Activated CD4-positive, alpha-beta T cell treated with anti-CD3 and anti-CD28 coated beads for 1 hour (primary cell): Measurements from ENCODE around the gene CORT.
A peak's percentile ranks its signal among the peaks of the same experiment; 100 is the strongest.

Experiments used
- DNase-seq: peaks from one replicate; pipeline ENCODE4 v3.0.0-alpha.2; 2020

Gene CORT

GRCh38 chr1:10479296-10479695 lies 29.5 kb downstream of the CORT start:
- DNase-seq: no peak

DNA sequence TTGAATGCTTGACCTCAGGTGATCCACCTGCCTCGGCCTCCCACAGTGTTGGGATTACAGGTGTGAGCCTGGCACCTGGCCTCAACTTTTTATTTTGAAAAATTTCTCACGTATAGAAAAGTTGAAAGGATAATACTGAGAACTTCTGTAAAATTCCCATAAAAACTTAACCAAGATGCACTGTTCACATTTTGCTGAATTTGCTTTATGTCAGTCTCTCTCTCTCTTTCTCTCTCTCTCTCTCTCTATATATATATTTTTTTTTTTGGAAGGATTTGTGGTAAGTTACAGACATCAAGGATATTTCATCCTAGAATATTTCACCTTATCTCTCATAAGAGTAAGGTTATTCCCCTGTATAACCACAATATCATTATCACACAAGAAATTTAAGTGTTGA lies 30.8 kb downstream of the CORT start:
- DNase-seq: no peak

DNA sequence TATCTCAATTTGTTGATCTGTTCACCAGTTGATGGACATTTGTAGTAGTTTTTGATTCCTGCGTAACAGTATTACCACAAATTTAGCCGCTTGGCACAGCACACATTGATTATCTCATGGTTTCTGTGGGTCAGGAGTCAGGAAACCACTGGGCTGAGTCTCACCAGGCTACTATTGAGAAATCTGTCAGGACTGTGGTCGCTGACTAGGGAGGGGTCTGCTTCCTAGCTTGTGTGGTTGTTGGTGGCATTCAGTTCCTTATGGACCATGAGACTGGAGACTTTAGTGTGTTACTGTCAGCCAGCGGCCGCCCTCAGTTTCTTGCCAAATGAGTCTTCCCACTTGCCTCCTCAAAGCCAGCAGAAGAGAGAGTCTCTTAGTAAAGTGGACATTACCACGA lies 34.7 kb downstream of the CORT start:
- no peak for DNase-seq

DNA sequence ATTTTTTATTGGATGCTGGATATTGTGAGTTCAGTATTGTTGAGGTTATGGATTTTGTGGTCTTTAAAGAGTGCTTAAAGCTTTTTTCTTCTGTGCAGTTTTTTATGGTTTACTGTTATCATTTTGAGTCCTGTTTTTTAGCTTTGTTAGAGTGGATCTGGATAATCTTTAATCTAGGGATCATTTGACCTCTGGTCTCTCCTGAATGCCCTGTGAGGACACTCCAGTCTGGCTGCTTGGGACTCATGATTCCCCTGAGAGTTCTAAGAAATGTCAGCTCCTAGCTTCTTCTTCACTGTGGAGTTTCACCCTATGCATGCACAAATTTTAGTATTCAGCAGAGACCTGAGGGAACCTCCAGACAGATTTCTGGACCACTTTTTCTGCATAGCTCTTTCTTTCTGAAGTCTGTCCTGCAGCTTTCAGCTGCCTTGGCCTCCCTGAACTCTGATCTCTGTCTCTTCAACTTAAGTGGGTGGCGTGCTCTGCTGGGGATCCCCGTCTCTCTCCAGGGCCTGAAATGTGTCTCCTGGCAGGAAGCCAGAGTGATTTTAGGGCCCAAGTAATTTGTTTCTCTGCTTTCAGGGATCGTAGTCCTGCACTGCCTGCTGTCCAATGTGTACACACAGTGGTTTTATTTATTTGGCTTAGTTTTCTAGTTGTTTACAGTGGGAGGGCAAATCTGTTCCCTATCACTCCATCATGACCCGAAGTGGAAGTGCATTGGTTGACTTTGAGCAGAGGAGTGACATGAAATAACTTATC lies 39.6 kb downstream of the CORT start:
- no peak for DNase-seq

GRCh38 chr1:10490286-10490970 lies 40.6 kb downstream of the CORT start:
- no peak for DNase-seq

- no peak for DNase-seq
These were observed 44.6 kb downstream of the CORT start for GRCh38 chr1:10494418-10494753.

- peak; percentile 72 for DNase-seq
These were observed 45.1 kb downstream of the CORT start for GRCh38 chr1:10494754-10495474.

GRCh38 chr1:10495475-10495817 lies 45.6 kb downstream of the CORT start:
- DNase-seq: no peak

DNA sequence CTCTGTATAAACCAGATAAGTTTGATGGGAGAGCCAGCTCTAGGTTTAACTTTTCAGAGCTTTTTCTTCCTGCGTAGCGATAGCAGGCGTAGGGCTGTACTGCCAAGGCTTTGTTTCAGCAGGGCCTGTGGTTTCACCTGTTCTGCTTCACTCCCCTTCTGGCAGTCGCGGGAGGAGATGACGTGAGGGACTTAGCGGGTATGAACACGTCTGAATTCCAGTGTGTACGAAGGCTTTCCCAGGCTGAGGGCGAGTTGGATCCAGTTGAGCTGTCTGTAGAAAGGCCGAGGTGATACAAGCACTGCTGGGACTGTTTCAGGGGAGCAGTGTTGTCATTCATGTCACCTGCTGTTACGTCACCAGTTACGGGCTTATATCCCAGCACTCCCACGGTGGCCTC lies 46.1 kb downstream of the CORT start:
- peak; percentile 18 for DNase-seq

GRCh38 chr1:10497109-10497508 lies 47.3 kb downstream of the CORT start:
- no peak for DNase-seq

DNA sequence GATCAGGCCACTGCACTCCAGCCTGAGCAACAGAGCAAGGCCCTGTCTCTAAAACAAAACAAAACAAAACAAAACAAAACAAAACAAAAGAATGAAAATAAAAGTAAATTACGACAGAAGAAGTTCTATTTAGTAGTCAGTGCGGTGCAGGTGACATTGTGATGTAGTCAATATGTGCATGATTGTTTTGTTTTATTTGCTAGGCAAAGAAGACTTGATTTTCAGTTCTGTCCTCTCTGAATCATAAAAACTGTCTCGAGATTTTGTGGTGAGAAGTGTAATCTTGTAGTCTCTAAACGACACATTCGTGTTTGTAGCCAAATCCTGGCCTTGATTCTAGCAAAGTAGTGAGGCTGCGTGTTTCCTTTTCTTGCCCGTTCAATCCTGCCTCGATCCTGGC lies 48.4 kb downstream of the CORT start:
- no peak for DNase-seq
